Transverse colon (tissue), 4 donors: ENCODE data around the gene CTAGE9.

Experiments
- CTCF ChIP-seq, 5 experiments: fragments of 200-600 bp in 3 of 5; fragments of 450-650 bp in 2 of 5; sonication (generic) in 3 of 5; IDR thresholded peaks; 1 replicate in 2 of 5; 2 replicates in 3 of 5; pipeline ENCODE4 v1.5.1; 2016 to 2017; ENCODE audit warnings: antibody characterized with exemption in 5 of 5, inconsistent platforms in 3 of 5, mild to moderate bottlenecking in 2 of 5, moderate library complexity in 1 of 5
- POLR2AphosphoS5 ChIP-seq, 3 donors: sonication (generic); formaldehyde crosslinking; IDR thresholded peaks; one replicate each; pipeline ENCODE4 v1.6.1; 2016; ENCODE audit warnings: antibody characterized with exemption in 3 of 3

GRCh38 chr6:131669891-131670290, 40.9 kb downstream of the CTAGE9 start:
- no peak for TF ChIP-seq POLR2AphosphoS5 (IDR thresholded peaks at IDR 0.05)
- no peak for TF ChIP-seq CTCF (IDR thresholded peaks at IDR 0.05)
